Measurements from ENCODE around the gene NUP62.

The NUP62 gene

DNA sequence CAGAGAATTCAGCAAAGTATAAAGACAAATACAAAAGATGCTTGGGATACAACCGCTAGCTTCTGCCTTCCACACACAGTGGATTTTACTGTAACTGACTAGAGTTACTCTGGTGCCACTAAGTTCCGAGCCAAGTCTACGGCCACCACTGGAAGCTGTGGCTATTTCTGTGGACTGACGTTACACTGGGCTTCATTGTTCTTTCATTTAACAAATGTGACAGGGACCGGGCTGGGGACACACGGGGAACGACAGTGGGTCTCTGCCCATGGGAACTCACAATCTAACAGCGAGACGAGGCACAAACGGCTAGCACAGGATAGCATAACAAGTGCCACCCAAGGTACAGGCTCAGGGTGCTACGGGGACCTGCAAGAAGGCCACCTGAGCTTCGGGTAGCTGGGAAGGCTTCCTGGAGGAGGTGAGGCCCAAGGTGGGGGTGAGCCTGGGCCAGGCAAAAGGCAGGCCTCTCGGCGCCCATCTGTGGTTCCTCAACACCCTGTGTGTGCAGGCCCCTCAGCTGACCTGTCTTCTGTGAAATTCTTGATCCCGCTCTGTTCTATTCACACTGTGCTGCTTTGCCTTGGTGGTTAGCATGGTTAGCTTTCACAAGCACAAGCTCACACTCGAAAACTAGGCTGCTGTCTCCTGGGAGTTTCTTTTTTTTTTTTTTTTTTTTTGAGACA, 22.3 kb downstream of the NUP62 start:
- DNase-seq: peak in 28 of 56 donors; percentile 1 to 65 (median 28)

DNA sequence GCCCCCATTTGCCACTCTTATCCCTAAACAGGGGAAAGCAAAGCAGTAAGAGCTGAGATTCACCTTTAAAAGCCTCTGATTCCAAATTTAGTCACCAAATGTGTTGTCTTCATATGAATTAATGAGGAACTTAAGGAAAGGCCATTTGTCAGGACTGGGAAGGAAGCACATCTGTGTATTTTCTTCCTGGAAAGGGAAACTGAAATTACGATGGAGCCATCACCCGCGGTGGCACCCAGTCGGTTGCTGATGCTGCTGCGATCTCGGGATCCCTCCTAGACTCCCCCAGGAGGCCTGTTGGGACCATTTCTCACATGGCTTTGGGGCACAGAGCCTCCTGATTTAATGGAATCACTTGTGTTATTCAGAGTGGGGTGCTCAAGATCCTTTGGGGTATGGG, 25.2 kb downstream of the NUP62 start:
- no peak for DNase-seq

DNA sequence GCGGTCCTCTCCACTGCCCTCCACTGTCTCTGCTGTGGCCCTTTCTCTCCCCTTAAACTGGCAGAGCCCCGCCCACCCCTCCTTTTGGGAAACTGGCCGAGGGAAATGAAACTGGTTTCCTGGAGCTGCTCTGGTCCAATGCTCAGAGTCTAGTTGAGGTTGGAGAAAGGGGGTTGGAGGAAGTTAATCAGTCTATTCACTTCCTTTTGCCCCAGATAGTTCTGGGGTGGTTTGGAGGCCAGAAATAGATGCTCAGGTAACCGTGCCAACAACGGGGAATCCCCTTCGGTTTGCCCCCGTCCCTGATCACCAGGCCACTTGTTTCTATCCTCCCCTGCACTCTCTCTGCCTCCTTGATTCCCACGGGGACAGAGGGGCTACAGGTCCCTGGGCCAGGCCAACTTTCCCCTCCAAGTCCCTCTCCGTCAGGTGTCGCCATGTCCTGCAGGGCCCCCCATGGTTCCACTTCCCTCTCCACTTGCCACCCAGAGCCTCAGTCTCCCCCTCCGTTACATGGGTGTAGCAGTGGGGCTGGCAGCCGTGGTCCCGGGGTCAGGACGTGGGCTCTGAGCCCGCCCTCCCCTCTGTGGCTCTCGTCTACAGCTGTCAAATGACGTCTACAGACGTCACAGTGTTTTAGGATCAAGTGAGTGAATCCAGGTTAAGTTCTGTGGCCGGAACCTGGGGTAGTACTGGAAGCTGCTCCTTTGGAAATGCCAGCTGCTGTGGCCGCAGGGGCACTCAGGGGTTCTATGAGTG, 32.3 kb downstream of the NUP62 start, which contains the start of gene IL4I1:
Gene IL4I1 (minus strand): TSS at position 25 of the 759 bp plus-strand sequence. CDS start 727 bp downstream, outside the sequence.
- peak in 7 of 56 donors; percentile 0 to 31 (median 18) for DNase-seq

DNA sequence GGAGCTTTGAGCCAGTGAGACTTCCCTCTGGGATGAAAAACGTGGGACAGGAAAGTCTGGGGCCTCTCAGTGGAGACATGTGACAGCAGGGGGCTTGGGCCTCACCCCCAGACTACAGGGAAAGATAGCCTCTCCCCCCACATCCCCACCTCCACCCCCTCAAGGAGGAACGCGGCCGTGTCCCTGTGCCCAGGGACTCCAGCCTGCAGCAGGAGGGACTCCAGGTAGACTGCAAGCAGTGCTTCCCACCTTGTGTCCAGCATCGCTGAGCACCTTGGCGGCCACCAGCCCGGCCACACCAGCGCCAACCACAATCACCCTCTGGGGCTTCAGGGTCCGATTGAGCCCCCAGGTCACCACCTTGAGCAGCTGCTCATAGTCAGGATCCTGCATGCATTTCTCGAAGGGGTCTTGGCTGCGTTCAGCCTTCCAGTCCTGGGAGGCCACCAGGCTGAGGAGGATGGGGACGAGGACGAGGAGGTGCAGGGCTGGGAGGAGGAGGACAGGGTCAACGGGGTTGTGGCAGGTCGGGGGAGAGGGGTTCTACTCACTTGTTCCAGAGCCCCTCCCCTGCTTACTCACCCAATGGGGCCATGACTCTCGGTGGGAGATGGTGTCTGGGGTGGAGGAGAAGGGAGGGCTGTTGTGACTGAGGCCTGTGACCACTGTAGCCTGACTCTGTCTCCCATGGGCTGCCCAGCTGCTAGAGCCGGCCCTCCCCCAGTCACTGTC, 33.6 kb downstream of the NUP62 start:
- no peak for DNase-seq

DNA sequence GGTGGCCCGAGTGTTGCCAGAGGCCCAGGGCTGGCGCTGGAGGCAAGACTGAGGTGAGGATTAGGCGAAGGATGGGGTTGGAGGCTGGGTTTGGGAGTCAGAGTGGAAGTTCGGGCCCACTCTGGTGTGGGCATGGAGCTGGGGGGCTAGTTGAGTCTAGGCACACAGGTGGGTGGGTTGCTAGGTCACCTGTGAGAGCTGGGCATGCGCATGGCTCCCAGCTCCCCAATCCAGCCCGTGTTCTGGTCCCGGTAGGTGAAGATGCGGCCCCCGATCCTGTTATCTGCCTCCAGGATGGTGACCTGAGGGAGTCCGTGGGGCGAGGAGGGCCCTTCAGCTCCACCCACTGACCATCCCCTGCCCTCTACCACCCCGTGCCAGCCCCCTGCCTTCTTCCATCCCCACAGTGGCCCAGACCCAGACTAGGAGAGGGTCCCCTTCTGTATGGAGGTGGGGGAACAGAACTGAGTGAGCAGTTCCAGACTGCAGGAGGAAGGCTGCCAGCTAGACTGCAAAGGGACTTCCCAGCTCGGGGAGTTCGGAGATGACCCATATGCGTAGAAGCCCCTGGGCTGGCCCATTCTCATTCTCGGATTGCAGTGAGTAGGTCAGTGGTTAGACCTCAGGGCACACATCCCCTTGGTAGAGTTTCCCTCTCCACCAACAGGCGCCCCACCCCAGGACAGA, 34.3 kb downstream of the NUP62 start:
- DNase-seq: no peak

DNA sequence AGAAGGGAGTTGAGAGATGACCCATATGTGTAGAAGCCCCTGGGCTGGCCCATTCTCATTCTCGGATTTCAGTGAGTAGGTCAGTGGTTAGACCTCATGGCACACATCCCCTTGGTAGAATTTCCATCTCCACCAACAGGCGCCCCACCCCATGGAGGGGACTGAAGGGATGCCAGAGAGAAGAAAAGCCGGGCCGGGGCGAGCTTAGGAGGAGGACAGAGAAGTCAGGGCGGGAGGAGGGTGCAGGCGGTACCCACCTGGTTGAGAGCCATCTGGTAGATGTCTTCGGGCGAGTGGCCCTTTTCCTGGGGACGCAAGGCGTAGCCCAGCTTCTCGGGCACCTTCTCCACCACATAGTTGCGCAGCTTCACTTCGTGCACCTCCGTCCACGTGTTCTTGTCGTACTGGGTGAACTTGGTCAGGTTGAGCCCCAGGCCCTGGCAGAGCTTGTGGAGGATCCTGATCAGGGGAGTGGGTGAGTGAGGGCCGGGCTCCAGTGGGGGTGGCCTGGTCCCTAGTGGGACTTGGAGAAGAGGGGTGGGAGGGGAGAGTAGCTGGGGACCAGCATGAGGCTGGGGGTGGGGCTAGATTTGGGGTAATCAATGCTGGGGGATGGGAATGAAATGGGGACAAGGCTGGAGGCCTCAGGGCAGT, 35.2 kb downstream of the NUP62 start:
- no peak for DNase-seq

DNA sequence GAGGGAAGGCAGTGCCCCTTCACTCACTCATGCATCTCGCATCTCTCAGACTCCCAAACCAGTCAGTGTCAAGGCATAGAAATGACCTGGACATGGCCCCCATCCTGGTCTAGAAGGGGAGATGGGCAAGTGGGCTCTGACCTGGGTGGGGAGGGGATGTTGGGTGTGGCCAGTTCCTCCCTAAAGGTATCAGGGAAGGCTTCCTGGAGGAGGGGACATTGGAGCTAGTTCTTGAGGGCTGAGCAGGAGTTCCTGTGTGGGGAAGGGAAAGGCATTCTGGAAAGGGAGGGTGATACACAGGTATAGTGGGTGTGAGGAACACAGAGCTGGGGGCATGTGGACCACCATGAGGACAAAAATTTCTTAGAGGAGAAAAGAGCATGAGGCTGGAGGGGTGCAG, 36.6 kb downstream of the NUP62 start:
- no peak for DNase-seq

DNA sequence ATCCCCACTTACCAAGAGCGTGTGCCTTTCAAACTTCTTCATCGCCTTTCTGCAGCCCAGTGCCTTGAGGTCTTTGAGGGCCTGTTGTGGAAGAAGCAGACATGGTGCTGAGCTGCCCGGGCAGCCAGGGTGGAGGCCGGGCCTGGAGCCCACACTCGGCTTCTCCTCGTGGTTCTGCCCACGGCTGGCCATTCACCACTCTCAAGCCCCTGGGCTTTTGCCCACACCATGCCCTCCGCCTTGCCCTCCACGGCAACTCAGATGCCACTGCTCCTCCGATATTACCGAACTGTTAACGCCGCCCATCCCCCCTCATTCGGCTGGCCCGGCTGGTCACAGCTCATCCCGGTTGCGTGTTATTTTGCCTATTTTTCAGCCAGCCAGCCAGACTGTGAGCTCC, 37.9 kb downstream of the NUP62 start:
- DNase-seq: no peak

DNA sequence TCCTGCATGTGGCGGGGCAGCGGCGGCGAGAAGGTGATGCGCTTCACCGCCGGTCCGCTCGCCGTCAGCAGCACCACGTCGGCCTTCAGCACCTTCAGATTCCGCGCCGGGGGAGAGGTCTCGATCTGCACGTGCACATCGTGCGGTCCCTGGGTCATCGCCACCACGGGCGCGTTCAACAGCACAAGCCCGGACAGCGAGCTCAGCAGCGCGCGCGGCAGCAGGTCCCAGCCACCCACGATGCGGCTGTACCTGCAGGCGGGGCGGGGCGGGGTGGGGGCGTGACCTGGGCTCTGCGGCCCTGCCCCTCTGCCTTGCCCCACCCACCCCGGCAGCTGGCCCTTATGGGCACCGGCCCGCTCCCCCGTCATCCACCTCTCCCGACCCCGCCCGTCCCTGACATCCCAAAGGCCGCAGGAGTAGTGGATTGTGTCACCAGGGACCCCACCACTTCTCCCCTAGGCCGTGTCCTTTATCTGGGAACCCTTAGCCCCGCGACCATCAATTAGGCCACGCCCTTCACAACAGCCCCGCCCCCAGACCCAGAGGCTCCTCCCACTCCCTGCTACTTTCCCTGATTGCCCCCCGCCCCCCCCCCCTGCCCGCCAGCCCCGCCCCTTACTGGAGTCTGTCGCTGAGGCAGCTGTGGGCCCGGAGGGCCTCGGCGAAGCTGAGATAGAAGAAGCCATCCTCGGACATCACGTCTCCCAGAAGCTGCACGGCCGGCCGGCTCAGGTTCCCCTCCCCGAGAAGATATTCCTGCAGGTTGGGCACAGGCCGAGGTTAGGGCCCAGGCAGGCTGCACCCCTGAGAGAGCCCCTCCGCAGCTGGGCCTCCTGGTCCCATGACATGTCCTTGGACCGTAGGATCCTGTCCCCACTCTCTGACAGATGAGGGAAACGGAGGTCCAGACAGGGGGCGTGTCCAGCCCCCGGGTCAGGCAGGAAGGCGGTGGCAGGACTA, 38.7 kb downstream of the NUP62 start:
- DNase-seq: peak in 5 of 56 donors; percentile 17 to 46 (median 30)

DNA sequence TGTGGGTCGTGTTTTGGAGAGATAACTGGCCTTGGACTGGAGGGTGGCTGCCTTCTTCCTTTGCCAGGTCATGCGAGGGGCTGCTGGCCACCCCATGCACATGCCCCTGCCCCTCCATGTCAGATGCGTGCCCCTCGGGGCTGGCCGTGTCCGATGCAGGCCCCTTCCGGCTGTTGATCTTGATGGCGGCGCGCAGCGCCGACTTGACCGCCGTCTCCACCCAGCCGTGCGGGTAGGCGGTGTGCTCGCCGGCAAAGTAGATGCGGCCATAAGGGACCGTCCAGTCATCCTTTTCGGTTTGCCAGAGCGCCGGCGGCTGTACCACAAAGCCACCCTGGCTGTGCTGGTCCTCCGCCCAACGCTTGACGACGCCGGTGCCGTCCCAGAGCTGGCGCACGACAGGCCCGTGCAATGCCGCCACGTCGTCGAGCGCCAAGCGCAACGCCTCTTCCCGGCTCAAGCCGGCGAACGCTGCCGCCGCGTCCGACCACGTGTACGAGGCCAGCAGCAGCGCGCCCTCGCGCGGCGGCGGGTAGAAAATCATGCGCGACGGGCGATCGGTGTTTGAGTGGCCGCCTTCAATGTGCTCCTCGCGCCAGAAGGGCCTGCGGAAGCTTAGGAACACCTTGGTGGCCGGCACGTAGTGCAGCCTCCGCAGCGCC, 39.5 kb downstream of the NUP62 start:
- DNase-seq: peak in 36 of 56 donors; percentile 3 to 71 (median 29)

DNA sequence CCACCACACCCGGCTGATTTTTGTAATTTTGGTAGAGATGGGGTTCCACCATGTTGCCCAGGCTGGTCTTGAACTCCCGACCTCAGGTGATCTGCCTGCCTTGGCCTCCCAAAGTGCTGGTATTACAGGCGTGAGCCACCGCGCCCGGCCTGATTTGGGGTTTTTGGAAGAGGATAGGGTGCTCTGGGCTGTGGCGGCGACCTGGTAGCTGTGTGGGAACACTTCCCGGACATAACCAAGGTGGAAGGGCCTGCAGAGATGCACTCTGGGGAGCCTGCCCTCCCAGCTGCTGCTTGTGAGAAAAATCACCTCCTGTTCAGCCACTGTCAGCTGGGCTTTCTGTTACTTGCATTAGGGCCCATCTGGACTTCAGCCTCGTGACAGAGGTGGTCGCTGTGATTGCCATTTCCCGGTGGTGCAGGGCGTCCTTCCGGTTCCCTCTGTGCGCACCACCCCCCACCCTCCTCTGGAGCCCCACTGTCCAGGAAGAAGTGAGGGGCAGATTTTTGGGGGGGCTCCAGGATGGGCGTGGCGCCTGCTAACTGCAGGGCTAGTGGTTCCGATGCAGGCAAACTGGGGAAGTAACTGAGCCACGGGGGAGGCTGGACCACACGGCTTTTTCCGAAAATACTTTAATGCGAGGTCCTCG, 40.1 kb downstream of the NUP62 start:
- no peak for DNase-seq

DNA sequence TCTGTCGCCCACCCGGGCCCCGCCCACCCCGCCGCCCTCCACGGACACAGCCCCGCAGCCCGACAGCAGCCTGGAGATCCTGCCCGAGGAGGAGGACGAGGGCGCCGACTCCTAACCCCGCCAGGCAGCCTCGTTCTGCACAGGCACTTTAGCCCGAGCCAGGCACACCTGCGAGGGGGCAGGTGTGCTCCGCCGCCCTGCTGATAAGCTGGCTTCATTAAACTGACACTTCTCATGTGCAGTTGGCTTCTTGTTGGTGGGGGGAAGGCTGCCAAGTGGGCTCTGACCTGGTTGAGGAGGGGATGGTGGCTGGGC, 40.8 kb downstream of the NUP62 start:
- no peak for DNase-seq

DNA sequence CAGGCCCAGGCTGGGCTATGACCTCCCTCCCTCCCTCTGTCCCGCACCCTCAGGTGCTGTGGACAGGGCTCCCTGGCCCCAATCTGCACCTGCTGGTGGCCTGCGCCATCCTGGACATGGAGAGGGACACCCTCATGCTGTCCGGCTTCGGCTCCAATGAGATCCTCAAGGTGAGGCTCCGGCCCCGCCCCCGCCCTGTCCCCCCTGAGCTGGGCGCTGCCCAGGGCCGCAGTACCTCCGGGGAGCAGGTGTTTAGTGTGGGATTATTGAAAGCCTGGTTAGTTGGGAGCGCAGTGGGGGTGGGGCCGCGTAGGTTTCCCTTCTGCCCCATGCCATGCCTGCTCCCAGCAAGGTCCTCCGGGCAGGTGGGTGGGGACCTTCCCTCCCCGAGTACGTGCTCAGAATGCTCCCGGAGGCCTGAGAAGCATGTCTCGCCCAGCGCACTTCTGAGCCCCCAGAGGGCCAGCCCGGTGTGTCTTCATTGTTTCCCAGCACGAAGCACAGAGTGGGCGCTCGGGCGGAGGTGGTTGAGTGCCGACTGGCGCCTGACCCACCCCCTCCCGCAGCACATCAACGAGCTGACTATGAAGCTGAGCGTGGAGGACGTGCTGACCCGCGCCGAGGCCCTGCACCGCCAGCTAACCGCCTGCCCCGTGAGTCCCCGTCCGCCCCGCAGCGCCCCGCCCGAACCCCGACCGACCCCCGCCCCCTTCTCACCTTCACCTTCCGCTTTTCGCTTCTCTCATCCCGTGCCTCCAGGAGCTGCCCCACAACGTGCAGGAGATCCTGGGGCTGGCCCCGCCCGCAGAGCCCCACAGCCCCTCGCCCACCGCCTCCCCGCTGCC, 41.4 kb downstream of the NUP62 start:
- DNase-seq: no peak

DNA sequence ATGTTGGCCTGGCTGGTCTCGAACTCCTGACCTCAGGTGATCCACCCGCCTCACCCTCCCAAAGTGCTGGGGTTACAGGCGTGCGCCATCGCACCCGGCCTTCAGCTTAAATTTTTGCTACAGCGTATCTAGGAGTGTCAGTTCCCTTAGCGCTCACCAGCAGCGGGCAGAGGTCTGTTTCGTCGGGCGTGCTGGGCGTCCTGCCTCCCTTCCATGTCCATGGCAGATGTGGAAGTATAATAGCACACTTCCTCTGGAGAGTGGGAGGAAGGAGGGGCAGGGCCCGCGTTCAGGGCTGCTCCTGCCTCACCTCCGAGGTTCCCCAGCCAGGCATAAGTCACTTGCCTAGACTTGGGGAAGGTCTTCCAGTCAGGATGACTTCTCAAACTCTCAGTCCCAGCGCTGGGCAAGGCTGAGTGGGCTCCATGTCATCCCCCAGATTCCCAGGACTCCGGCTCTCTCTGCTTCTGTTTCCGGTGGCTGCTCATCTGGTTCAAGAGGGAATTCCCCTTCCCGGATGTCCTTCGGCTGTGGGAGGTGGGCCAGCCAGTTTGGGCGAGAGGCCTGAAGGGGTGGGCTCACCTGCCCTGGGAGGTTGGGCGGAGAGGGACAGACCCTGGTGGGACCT, 42.2 kb downstream of the NUP62 start:
- DNase-seq: no peak

DNA sequence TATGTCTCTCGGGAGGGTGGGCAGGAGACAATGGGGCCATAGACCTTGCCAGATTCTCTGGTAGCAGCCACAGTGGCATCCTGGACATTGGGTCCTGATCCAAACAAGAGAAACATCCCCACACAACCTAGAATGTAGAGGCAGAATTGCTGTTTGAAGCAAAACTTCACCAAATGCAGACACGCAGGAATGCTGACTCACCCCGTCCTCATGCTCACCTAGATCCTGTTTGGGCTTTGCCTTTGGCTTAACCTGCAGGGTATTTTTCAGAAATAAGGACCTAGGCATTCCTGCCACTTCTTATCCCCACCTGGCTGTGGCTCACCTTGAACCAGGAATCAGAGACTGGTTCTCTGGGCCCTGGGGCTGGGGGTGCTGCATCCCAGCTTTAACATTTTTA, 44.5 kb downstream of the NUP62 start:
- DNase-seq: no peak

DNA sequence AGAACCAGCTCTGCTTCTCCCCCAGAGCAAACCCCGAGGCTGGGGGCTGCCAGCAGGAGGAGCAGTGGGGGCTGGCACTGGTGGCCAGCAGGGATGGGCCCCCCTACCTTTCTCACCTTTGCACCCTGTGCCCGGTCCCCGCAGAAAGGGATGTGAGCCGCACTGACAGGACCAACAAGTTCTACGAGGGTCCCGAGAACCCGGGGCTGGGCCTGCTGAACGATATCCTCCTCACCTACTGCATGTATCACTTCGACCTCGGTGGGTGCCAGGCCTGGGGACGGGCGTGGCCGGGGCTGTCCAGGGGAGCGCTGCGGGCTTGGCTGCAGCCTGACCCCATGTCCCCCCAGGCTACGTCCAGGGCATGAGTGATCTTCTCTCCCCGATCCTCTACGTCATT, 45.2 kb downstream of the NUP62 start:
- no peak for DNase-seq

DNA sequence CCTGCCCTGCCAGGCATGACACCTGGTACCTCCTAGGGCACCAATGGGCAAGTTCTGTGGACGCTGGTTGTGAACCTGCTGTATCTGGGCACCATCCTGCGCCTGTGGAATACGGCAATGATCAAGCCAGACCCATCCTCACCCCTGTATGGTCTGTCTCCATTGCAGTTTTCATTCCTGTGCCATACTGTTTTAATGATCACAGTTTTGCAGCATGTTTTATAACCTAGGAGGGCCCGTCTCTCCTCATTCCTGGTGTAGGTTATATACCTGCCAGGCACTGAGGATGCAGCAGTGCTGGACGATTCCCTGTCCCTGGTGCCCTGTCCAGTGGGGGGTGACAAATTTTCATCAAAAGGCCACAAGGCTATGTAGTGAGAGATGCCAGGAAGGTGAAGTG, 46.2 kb downstream of the NUP62 start:
- no peak for DNase-seq

All from nucleus accumbens (tissue), 56 donors.